ENCODE data around the gene HIKESHI. TPM values are rescaled to one million over a fixed set of nuclear protein-coding genes. Genes with fewer than 3 reads are reported as not detected.
"Not testable (repeated sequence)": the region's sequence is repeated elsewhere in the genome, so short reads cannot be mapped to it uniquely, and the experiment has no call there.

Gene HIKESHI
- total RNA-seq, 1 donor from 2014 or later, result 48.1 TPM

DNA sequence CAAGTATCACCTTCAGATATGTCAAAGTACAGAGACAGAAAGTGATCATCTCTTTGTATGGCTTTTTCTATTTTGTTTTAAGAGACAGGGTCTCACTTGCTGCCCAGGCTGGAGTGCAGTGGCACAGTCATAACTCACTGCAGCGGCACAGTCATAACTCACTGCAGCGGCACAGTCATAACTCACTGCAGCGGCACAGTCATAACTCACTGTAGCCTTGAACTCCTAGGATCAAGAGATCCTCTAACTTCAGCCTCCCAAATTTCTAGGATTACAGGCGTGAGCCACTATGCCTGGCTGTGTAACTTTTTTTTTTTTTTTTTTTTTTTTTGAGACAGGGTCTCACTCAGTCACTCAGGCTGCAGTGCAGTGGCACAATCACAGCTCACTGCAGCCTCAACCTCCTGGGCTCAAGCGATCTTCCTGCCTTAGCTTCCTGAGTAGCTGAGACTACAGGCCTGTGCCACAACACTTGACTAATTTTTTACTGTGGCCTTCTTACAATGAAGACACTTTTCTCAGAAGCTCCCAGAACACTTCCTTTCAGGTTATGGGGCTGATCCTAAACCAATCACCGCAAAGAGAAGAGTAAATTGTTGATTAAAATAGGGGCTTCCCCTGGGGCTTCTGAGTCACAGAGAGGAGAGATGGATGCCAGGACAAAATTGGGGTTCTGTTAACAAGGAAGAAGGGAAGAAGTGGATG is 9.0 kb upstream of the HIKESHI start:
- Histone ChIP-seq H3K36me3 (no peaks in the 10 kb centered on the region), H3K4me3 (no peak overlapping the region), H3K27me3 (ENCODE audit: low read depth) (no peaks in the 10 kb centered on the region), H3K27ac (replicated peaks) (no peak overlapping the region), H3K4me1 (no peaks in the 10 kb centered on the region), H3K9me3 (replicated peaks) (no peaks in the 10 kb centered on the region)
- no peak for DNase-seq
- intact Hi-C loops (cut with micrococcal nuclease), result no loop called here
- no peak for TF ChIP-seq CTCF (IDR thresholded peaks at IDR 0.05; ENCODE audit: borderline replicate concordance)

DNA sequence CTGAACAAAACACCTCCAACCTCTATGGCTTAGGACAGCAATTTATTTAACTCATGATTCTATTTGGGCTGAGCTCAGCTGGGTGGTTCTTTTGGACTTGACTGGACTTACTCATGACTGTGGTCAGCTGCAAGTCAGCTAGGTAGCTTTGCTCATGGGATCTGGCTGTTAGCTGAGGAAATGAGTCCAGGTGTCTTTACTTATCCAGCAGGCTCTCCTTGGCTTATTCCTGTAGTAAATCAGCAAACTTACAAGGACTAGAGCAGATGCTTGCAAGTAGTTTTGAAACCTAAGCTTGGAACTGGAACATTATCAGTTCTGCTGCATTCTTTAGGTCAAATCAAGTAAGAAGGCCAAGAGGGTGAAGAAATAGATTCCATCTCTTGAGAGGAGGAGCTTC is 8.0 kb upstream of the HIKESHI start:
- Histone ChIP-seq H3K9me3 (replicated peaks) (no peaks in the 10 kb centered on the region), H3K27ac (replicated peaks) (no peak overlapping the region), H3K4me1 (no peaks in the 10 kb centered on the region), H3K27me3 (ENCODE audit: low read depth) (no peaks in the 10 kb centered on the region), H3K4me3 (no peak overlapping the region), H3K36me3 (no peaks in the 10 kb centered on the region)
- intact Hi-C loops (cut with micrococcal nuclease), result no loop called here
- no peak for DNase-seq
- no peak for TF ChIP-seq CTCF (IDR thresholded peaks at IDR 0.05; ENCODE audit: borderline replicate concordance)

DNA sequence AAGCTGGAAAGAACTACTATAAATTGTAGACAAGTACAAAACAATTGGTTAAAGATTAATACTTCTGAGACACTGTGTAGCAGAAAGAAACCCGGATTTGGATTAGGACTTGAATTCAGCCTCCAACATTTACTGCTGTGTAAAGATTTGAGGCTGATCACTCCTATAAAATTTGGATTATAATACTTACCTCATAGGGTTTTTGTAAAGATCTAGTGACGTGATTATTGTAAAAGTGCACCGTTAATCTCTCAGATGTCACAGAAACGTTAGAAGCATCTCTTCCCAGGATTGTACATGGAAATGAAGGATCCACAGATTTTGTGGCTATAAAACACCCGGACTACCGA is 323 bp upstream of the HIKESHI start:
- Histone ChIP-seq H3K4me3 (peak overlapping the region; percentile 95), H3K4me1 (peaks cover 34% of the 10 kb centered on the region), H3K27ac (replicated peaks) (peak overlapping the region; percentile 91), H3K9me3 (replicated peaks) (no peaks in the 10 kb centered on the region), H3K27me3 (ENCODE audit: low read depth) (no peaks in the 10 kb centered on the region), H3K36me3 (peaks cover 3% of the 10 kb centered on the region)
- no peak for DNase-seq
- no peak for TF ChIP-seq CTCF (IDR thresholded peaks at IDR 0.05; ENCODE audit: borderline replicate concordance)
- intact Hi-C loops (cut with micrococcal nuclease), result no loop called here

GRCh38 chr11:86303257-86303656 is 1.2 kb downstream of the HIKESHI start:
- no peak for TF ChIP-seq CTCF (IDR thresholded peaks at IDR 0.05; ENCODE audit: borderline replicate concordance)
- H3K9me3 ChIP-seq (replicated peaks), result no peaks in the 10 kb centered on the region
- no peaks in the 10 kb centered on the region for H3K27me3 ChIP-seq (ENCODE audit: low read depth)
- H3K4me1 ChIP-seq, result peaks cover 34% of the 10 kb centered on the region
- intact Hi-C loops (cut with micrococcal nuclease), result no loop called here
- peak overlapping the region; percentile 95 for H3K4me3 ChIP-seq
- H3K36me3 ChIP-seq, result peaks cover 6% of the 10 kb centered on the region
- H3K27ac ChIP-seq (replicated peaks), result no peak overlapping the region
- no peak for DNase-seq

DNA sequence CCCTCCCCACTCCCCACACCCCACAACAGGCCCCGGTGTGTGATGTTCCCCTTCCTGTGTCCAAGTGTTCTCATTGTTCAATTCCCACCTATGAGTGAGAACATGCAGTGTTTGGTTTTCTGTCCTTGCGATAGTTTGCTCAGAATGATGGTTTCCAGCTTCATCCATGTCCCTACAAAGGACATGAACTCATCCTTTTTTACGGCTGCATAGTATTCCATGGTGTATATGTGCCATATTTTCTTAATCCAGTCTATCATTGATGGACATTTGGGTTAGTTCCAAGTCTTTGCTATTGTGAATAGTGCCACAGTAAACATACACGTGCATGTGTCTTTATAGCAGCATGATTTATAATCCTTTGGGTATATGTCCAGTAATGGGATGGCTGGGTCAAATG is 6.7 kb downstream of the HIKESHI start:
- peaks cover 24% of the 10 kb centered on the region for H3K36me3 ChIP-seq
- DNase-seq; H3K27ac ChIP-seq (replicated peaks); intact Hi-C loops (cut with micrococcal nuclease); H3K4me3 ChIP-seq; H3K9me3 ChIP-seq (replicated peaks); H3K27me3 ChIP-seq (ENCODE audit: low read depth): not testable (repeated sequence)
- peaks cover 14% of the 10 kb centered on the region for H3K4me1 ChIP-seq

- peaks cover 32% of the 10 kb centered on the region for H3K36me3 ChIP-seq
- H3K9me3 ChIP-seq (replicated peaks), result peaks cover 4% of the 10 kb centered on the region
- TF ChIP-seq CTCF (IDR thresholded peaks at IDR 0.05; ENCODE audit: borderline replicate concordance), result no peak
- no peak overlapping the region for H3K4me3 ChIP-seq
- no peak overlapping the region for H3K27ac ChIP-seq (replicated peaks)
- no peak for DNase-seq
- H3K4me1 ChIP-seq, result no peaks in the 10 kb centered on the region
- intact Hi-C loops (cut with micrococcal nuclease), result no loop called here
- no peaks in the 10 kb centered on the region for H3K27me3 ChIP-seq (ENCODE audit: low read depth)
Measured at GRCh38 chr11:86313793-86314192, 11.8 kb downstream of the HIKESHI start.

All from left ventricle myocardium inferior (tissue), 1 donor.